Measurements from ENCODE around the gene CSMD2. TPM values are rescaled to one million over a fixed set of nuclear protein-coding genes. Genes with fewer than 3 reads are reported as not detected.

Gene CSMD2
- total RNA-seq, 4 donors from 2014 or later = 8.6 TPM; not detected in 3

GRCh38 chr1:34037109-34037508, 127.9 kb downstream of the CSMD2 start:
- H3K36me3 ChIP-seq = no peaks in the 10 kb centered on the region
- no peaks in the 10 kb centered on the region for H3K27me3 ChIP-seq
- intact Hi-C loops (cut with DNase I; ENCODE audit: low total_unique reads) = no loop called here
- TF ChIP-seq POLR2A (IDR thresholded peaks at IDR 0.05) = no peak
- no peak for TF ChIP-seq CTCF (IDR thresholded peaks at IDR 0.05)
- DNase-seq = no peak
- no peaks in the 10 kb centered on the region for H3K4me1 ChIP-seq
- no peak overlapping the region for H3K4me3 ChIP-seq
- no peak overlapping the region for H3K27ac ChIP-seq
- H3K9me3 ChIP-seq = no peaks in the 10 kb centered on the region

- H3K27ac ChIP-seq = no peak overlapping the region
- no peak for DNase-seq
- H3K4me1 ChIP-seq = no peaks in the 10 kb centered on the region
- intact Hi-C loops (cut with DNase I; ENCODE audit: low total_unique reads) = no loop called here
- no peaks in the 10 kb centered on the region for H3K9me3 ChIP-seq
- H3K36me3 ChIP-seq = no peaks in the 10 kb centered on the region
- no peak overlapping the region for H3K4me3 ChIP-seq
- TF ChIP-seq POLR2A (IDR thresholded peaks at IDR 0.05) = no peak
- TF ChIP-seq CTCF (IDR thresholded peaks at IDR 0.05) = no peak
- H3K27me3 ChIP-seq = no peaks in the 10 kb centered on the region
Observed at GRCh38 chr1:34034036-34034435, 131.0 kb downstream of the CSMD2 start.

GRCh38 chr1:34029954-34030353, 135.1 kb downstream of the CSMD2 start:
- intact Hi-C loops (cut with DNase I; ENCODE audit: low total_unique reads) = no loop called here
- no peak for TF ChIP-seq POLR2A (IDR thresholded peaks at IDR 0.05)
- no peak for TF ChIP-seq CTCF (IDR thresholded peaks at IDR 0.05)
- Histone ChIP-seq H3K4me1 (no peaks in the 10 kb centered on the region), H3K27me3 (no peaks in the 10 kb centered on the region), H3K36me3 (no peaks in the 10 kb centered on the region), H3K27ac (no peak overlapping the region), H3K9me3 (no peaks in the 10 kb centered on the region), H3K4me3 (no peak overlapping the region)
- DNase-seq = no peak

GRCh38 chr1:34029515-34029914, 135.5 kb downstream of the CSMD2 start:
- intact Hi-C loops (cut with DNase I; ENCODE audit: low total_unique reads) = no loop called here
- TF ChIP-seq CTCF (IDR thresholded peaks at IDR 0.05) = no peak

GRCh38 chr1:34028381-34029055, 136.5 kb downstream of the CSMD2 start:
- H3K27me3 ChIP-seq = no peaks in the 10 kb centered on the region
- no peak for DNase-seq
- H3K9me3 ChIP-seq = no peaks in the 10 kb centered on the region
- no peaks in the 10 kb centered on the region for H3K36me3 ChIP-seq
- intact Hi-C loops (cut with DNase I; ENCODE audit: low total_unique reads) = no loop called here
- TF ChIP-seq POLR2A (IDR thresholded peaks at IDR 0.05) = no peak
- TF ChIP-seq CTCF (IDR thresholded peaks at IDR 0.05) = no peak
- no peaks in the 10 kb centered on the region for H3K4me1 ChIP-seq
- H3K27ac ChIP-seq = no peak overlapping the region
- no peak overlapping the region for H3K4me3 ChIP-seq

More at GRCh38 chr1:34029515-34029914, 135.5 kb downstream of the CSMD2 start:
- H3K36me3 ChIP-seq = no peaks in the 10 kb centered on the region
- no peak for DNase-seq
- H3K9me3 ChIP-seq = no peaks in the 10 kb centered on the region
- no peaks in the 10 kb centered on the region for H3K4me1 ChIP-seq
- H3K27me3 ChIP-seq = no peaks in the 10 kb centered on the region
- no peak overlapping the region for H3K27ac ChIP-seq
- no peak overlapping the region for H3K4me3 ChIP-seq
